ENCODE measurements around the gene ANKRD44.

Gene ANKRD44

DNA sequence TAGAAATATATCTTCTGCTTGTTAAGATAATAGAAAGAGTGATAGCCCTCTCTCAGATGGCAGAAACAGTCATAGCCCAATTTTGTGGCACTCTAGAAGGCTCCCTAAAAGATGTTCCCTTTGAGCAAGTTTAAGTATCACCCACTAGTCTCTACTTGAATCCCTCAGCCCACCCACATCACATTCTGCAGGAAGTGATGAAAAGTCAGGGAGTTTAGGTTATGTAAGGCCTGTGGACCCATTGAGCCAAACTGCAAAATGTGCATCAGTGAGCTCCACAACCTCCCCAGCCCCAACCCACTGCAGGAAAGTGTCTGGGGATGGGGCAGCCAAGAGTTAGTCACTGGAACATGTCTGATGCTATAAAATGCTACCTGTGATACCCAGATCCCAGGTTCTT lies 25.6 kb downstream of the ANKRD44 start:
- peak; percentile 65 for DNase-seq (ENCODE audit: low read depth)
- TF ChIP-seq MYC (IDR thresholded peaks at IDR 0.05; ENCODE audit: low read depth, low read length) (no peak), POLR2A (IDR thresholded peaks at IDR 0.05; ENCODE audit: extremely low read depth, insufficient read length) (no peak)
- TF ChIP-seq, protein P1, sequence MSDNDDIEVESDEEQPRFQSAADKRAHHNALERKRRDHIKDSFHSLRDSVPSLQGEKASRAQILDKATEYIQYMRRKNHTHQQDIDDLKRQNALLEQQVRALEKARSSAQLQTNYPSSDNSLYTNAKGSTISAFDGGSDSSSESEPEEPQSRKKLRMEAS (IDR thresholded peaks at IDR 0.05; ENCODE audit: low read depth, low read length) = no peak
- TF ChIP-seq, protein P2, sequence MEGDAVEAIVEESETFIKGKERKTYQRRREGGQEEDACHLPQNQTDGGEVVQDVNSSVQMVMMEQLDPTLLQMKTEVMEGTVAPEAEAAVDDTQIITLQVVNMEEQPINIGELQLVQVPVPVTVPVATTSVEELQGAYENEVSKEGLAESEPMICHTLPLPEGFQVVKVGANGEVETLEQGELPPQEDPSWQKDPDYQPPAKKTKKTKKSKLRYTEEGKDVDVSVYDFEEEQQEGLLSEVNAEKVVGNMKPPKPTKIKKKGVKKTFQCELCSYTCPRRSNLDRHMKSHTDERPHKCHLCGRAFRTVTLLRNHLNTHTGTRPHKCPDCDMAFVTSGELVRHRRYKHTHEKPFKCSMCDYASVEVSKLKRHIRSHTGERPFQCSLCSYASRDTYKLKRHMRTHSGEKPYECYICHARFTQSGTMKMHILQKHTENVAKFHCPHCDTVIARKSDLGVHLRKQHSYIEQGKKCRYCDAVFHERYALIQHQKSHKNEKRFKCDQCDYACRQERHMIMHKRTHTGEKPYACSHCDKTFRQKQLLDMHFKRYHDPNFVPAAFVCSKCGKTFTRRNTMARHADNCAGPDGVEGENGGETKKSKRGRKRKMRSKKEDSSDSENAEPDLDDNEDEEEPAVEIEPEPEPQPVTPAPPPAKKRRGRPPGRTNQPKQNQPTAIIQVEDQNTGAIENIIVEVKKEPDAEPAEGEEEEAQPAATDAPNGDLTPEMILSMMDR (IDR thresholded peaks at IDR 0.05; ENCODE audit: low read depth, low read length) = no peak
- no peak overlapping the region for H3K4me3 ChIP-seq (ENCODE audit: low read depth, low read length)

DNA sequence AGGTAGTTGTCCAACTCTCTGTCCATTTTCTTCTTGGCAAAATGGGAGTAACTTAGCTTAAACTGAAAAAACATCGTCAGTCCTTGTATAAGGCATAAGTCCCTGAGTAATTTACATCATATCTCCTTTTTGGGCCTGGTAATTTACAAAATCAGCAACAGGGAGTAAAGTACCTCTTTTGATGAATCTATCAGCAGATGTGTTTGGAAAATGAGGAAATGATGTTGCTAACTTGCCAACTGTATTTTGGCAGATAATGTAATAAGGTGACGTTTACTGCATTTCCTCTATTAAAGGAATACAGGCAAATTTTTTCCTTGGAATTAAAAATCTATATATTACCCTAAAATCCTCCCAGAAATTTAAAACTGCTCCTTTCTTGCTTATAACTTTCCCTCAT lies 29.2 kb downstream of the ANKRD44 start:
- DNase-seq (ENCODE audit: low read depth) = peak; percentile 60
- H3K4me3 ChIP-seq (ENCODE audit: low read depth, low read length) = no peak overlapping the region
- no peak for TF ChIP-seq MYC (IDR thresholded peaks at IDR 0.05; ENCODE audit: low read depth, low read length)
- TF ChIP-seq, protein P1 (IDR thresholded peaks at IDR 0.05; ENCODE audit: low read depth, low read length) = no peak
- TF ChIP-seq, protein P2 (IDR thresholded peaks at IDR 0.05; ENCODE audit: low read depth, low read length) = no peak
- TF ChIP-seq POLR2A (IDR thresholded peaks at IDR 0.05; ENCODE audit: extremely low read depth, insufficient read length) = no peak

DNA sequence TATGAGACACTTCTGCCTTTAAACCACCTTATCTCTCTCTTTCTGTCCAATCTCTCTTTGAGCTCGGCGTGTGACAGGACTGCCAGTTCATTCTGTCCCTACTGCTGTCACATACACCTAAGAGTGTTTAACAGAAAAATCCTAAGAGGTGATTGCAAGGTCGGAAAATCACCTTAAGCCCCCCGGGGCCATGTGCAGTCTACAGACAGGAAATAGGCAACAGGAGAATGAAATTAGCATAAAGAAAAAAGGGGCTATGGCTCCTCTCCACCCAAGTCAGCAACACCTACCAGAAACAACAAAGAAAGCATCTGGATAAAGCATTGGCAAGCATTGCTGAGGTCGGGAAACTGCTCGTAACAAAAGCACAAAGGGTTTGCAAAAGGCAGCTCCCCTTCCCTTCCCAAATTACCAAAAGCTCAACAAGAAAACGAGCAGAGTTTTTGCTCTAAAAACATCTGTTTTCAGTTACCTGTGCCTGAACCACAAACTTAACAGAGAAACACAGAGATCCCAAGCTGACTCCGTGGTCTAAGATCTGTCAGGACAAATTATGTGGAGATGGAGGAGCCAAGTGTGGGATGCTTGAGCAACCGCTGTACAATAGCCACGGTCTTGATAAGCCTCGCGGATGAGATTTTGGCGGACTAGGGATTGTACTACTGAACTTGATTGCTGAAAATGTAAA lies 30.4 kb downstream of the ANKRD44 start:
- DNase-seq (ENCODE audit: low read depth) = no peak
- no peak overlapping the region for H3K4me3 ChIP-seq (ENCODE audit: low read depth, low read length)
- TF ChIP-seq, protein P1 (IDR thresholded peaks at IDR 0.05; ENCODE audit: low read depth, low read length) = no peak
- TF ChIP-seq, protein P2 (IDR thresholded peaks at IDR 0.05; ENCODE audit: low read depth, low read length) = no peak
- no peak for TF ChIP-seq MYC (IDR thresholded peaks at IDR 0.05; ENCODE audit: low read depth, low read length)
- TF ChIP-seq POLR2A (IDR thresholded peaks at IDR 0.05; ENCODE audit: extremely low read depth, insufficient read length) = no peak

DNA sequence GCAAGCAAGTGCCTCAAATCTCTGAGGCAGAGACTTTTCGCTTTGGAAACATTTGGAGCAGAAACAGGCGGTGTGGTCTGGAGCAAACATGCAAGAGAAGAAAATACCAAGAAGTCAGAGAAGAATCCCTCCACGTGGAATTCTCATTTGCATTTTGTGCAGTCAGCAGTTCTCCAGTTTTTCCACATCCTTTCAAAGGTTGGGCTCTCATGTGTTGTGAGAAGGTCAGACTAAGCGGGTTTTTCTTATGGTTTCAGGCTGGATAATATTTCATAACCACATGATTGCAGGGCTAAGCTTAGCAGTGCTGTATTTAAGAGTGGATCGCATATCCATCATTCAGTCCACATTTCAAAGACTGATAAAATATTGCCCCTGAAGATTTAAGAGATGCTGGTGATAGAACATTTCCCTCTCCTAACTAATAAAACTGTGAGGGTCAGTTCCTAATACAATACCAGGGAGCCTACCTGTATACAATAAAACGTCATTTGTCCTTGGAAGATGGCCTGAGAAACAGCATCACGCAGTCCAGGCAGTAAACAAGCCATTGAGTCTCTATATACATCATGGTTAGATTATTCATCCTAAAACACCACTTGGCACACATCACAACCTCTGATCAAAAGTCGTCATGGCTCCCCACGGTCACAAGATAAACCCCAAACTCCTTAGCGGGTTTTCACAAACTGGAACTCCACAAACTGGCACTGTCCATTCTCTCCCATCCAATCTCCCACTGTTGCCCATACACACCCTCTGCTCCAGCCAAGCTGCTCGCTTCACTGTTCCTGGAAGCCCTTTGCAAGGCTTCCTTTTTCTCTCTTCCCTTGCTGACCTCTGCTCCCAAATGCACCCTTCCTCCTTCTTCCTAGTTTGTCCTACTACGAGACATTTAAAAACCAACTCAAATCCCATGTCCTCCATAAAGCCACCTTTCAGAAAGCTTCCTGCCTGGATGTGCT lies 31.5 kb downstream of the ANKRD44 start:
- no peak for TF ChIP-seq POLR2A (IDR thresholded peaks at IDR 0.05; ENCODE audit: extremely low read depth, insufficient read length)
- TF ChIP-seq, protein P1 (IDR thresholded peaks at IDR 0.05; ENCODE audit: low read depth, low read length) = no peak
- no peak overlapping the region for H3K4me3 ChIP-seq (ENCODE audit: low read depth, low read length)
- DNase-seq (ENCODE audit: low read depth) = no peak

DNA sequence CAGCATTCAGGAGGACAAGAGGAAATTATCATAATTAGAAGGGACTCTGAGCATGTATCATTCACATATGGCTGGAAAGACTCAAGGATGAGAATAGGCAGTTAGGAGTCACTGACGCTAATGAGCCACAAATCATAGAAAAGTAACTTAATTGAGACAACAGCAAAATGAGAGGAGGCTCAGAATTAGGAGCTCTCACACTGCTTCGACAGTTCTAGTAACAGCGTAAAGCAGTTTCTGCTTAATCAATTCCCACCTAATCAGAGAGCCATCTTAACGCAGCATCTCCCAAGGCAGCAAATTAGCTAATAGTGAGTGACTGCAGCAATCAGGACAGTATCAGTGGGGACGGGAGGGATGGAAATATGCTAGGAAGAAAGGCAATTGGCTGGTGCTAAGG lies 32.8 kb downstream of the ANKRD44 start:
- TF ChIP-seq, protein P1 (IDR thresholded peaks at IDR 0.05; ENCODE audit: low read depth, low read length) = no peak
- TF ChIP-seq, protein P2 (IDR thresholded peaks at IDR 0.05; ENCODE audit: low read depth, low read length) = no peak
- TF ChIP-seq MYC (IDR thresholded peaks at IDR 0.05; ENCODE audit: low read depth, low read length) = no peak
- no peak for TF ChIP-seq POLR2A (IDR thresholded peaks at IDR 0.05; ENCODE audit: extremely low read depth, insufficient read length)

DNA sequence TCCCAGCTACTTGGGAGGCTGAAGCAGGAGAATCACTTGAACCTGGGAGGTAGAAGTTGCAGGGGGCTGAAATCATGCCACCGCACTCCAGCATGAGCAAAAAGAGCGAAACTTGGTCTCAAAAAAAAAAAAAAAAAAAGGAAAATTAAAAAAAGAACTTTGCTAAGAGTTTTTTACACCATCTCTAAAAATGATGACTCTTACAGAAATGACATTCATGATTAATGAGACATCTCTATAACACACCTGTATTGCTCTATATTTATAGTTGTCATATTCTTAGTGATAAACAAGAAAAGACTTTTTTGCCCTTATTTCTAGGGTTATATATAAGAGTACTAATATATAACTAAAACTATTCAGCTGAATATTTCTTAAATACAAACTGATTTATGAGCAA lies 34.4 kb downstream of the ANKRD44 start:
- no peak for DNase-seq (ENCODE audit: low read depth)
- TF ChIP-seq MYC (IDR thresholded peaks at IDR 0.05; ENCODE audit: low read depth, low read length) (no peak), POLR2A (IDR thresholded peaks at IDR 0.05; ENCODE audit: extremely low read depth, insufficient read length) (no peak)
- TF ChIP-seq, protein P1 (IDR thresholded peaks at IDR 0.05; ENCODE audit: low read depth, low read length) = no peak
- TF ChIP-seq, protein P2 (IDR thresholded peaks at IDR 0.05; ENCODE audit: low read depth, low read length) = no peak
- no peak overlapping the region for H3K4me3 ChIP-seq (ENCODE audit: low read depth, low read length)

More for the DNA sequence above, 32.8 kb downstream of the ANKRD44 start:
- no peak for DNase-seq (ENCODE audit: low read depth)
- H3K4me3 ChIP-seq (ENCODE audit: low read depth, low read length) = no peak overlapping the region

All from NB4 (cell line).